ENCODE data around the gene CRYGD.
A peak's percentile ranks its signal among the peaks of the same experiment; 100 is the strongest.

The CRYGD gene

DNA sequence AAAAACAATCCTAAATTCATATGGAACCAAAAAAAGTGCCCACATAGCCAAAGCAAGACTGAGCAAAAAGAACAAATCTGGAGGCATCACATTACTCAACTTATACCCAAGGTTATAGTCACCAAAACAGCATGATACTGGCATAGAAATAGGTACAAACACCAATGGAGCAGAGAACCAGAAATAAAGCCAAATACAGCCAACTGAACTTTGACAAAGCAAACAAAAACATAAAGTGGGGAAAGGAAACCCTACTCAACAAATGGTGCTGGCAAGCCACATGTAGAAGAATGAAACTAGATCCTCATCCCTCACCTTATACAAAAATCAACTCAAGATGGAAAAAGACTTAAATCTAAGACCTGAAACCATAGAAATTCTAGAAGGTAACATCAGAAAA is 40.5 kb downstream of the CRYGD start:
- no peak for DNase-seq (ENCODE audit: low spot score)

DNA sequence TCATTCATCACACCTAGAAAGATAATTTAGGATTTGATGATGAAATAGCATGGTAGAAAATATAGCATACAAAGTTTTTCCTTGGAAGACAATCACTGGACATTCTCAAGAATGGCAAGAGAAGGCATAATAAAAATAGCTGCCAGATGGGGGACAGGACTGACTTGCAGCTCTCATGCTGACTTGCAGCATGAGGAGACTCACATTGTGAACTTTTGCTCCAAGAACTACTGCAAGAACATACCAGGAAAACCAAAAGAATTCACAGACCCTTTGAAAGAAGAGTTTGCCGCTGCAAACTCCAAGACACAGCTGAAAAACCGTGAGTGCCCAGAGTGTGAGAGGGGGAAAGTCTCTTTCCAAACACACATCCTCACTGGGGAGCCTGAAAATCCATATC is 47.0 kb downstream of the CRYGD start:
- no peak for DNase-seq (ENCODE audit: low spot score)

DNA sequence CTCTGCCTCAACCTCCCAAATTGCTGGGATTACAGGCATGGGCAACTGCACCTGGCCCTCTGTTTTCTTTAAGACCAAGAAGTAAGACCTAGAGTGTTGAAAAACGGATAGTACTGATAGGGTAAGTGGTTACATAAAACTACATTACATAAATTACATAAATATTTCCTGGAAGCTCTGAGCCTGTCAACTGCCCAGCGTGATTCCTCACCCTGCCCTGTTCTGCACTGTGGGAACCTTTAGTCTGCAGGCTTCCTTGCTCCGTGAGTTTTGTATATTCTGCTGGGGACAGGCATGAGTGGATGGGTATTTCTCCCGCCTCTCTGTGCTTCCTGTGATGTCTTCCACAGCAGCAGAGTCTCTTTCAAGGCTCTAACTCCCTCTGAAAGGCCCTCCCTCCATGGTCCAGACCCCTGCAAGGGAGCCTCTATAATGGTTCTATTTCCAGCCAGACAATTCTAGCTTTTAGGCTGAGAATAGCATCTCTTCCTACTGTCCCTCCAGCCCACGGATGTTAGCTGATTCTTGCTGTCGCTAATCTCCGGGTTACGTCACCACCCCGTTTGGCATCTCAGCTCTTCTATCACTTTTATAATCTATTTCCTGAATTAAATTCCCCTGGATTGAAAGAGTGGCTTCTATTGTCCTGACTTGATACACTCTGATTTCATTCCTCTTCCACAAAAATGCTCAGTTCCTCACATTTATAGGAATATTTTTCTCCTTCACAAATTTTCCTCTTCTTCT is 49.5 kb downstream of the CRYGD start:
- DNase-seq (ENCODE audit: low spot score): no peak

DNA sequence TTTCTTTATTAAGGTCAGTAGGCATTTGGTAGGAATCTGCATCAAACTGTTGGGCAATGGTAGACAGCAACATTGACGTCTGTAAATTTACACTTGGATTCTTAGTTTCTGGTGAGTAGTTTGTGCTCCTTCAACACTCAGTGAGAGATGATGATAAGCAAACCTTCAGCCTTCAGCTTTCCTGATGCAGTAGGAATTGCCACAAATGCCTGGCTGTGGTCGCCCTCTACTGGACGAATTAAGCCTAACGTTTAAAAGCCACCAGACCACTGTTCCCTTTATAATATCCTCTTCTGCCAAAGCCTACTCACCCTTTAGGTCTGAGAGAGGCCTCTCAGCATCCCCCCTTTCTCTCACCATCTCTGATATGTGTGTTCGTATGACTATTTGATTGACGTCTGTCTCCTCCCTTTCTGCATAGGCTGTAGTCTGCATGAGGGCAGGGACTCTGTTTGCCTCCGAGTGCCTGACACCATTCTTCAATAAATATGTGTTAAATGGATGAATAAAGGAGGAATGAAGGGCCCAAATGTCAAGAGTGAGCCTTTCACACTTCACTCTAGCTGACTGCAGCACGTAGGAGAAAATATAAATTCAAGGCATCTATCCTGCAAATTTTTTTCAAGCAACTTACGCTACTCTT is 52.0 kb downstream of the CRYGD start:
- peak; percentile 69 for DNase-seq (ENCODE audit: low spot score)

Measured in kidney tubule cell (primary cell).